ES-I3 (cell line): ENCODE data around the gene ZNF74.
"Not testable (repeated sequence)": the region's sequence is repeated elsewhere in the genome, so short reads cannot be mapped to it uniquely, and the experiment has no call there.

Source experiments
- H3K36me3 ChIP-seq: 2 replicates; pipeline ENCODE4 v1.6.1; 2013; ENCODE audit warnings: mild to moderate bottlenecking, low read length, control low read depth, moderate library complexity; ENCODE audit not compliant: insufficient read depth
- H3K4me1 ChIP-seq: 2 replicates; pipeline ENCODE4 v1.6.1; 2013; ENCODE audit warnings: mild to moderate bottlenecking, control low read depth, low read length; ENCODE audit not compliant: insufficient read depth
- H3K9ac ChIP-seq: 2 replicates; pipeline ENCODE4 v1.6.1; 2013; ENCODE audit warnings: low read depth, mild to moderate bottlenecking, low read length, moderate library complexity
- H3K9me3 ChIP-seq: 2 replicates; pipeline ENCODE4 v1.6.1; 2013; ENCODE audit warnings: mild to moderate bottlenecking, low read length, moderate library complexity; ENCODE audit not compliant: control insufficient read depth, insufficient read depth

Gene ZNF74

DNA sequence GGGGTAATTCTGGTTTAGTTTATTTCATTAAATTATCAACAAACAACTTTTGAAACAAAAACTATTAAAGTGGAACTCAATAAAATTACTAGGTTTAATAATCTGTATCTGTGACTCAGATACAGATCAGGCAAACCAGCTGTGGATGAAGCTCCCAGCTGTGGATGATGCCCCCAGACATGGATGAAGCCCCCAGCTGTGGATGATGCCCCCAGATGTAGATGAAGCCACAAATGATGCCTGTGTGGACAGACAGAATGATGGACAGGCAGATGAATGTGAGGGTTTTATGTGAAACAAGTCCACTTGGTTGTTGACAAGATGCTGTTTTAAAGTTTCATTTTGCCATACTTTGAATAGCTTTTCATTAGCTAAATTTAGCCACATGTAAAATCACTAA lies 5.8 kb upstream of the ZNF74 start:
- no peaks in the 10 kb centered on the region for H3K36me3 ChIP-seq
- no peaks in the 10 kb centered on the region; the same call in 1 of the 2 replicates for H3K9me3 ChIP-seq
- no peak overlapping the region for H3K9ac ChIP-seq
- no peaks in the 10 kb centered on the region for H3K4me1 ChIP-seq

DNA sequence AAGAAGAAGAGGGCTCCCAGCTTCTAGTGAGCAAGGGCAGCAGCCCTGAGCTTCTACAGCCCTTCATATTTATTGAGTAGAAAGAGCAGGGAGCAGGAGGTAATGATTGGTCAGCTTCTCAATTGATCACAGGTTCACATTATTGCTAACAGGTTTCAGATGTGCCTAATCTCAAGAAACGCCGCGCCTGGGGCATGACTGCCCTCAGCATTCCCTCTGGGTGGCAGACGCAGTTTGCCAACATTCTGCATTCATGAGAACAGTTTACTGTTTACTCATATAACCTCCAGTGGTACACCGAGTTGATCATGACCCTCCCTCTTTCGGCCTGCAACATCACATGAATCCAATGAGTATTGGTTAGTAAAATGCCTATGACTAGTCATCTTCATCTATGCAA lies 4.7 kb upstream of the ZNF74 start:
- no peak overlapping the region for H3K9ac ChIP-seq
- no peaks in the 10 kb centered on the region for H3K36me3 ChIP-seq
- no peaks in the 10 kb centered on the region for H3K4me1 ChIP-seq
- no peaks in the 10 kb centered on the region; the same call in 1 of the 2 replicates for H3K9me3 ChIP-seq

DNA sequence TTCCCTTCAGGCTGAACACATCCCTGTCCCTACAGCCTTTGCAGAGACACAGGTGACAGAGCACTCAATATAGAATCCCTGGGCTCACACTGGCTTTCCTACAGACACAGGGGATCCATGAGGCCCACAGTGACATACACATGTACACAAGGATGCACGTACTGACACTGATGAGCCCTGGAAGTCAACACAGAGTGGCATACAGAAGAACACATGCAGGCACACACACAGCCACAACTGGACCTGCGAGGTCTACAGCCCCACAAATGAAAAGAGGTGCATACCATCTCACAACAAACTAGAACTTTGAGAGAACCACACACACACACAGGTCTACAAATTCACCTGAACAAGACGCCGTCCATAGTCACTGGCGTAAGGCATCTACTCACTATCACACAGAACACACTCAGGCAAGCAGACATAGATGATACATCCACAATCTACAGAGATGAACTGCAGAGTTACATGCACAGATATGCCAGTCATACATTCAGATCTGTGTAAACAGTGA lies 3.5 kb upstream of the ZNF74 start:
- H3K9ac ChIP-seq: no peak overlapping the region
- peaks cover 6% of the 10 kb centered on the region; the same call in 1 of the 2 replicates for H3K4me1 ChIP-seq
- H3K9me3 ChIP-seq: no peaks in the 10 kb centered on the region; the same call in 1 of the 2 replicates
- no peaks in the 10 kb centered on the region for H3K36me3 ChIP-seq

DNA sequence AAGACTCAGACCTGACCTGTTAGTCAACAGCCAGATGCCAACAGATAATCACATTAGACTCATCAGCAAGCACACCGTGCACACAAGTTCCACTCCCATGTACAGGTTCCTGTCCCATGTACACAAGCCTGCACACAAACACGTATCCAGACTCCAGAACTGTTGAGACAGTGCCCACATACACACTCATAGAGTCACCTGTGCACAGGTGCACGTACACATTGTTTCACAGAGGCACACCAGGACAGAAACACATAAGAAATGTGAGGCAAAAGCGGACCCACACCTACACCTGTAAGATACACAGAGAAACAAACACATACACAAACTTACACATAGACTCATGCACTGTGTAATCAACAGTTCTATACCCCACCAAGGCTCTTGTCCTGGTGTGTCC lies 2.7 kb upstream of the ZNF74 start:
- H3K36me3 ChIP-seq: no peaks in the 10 kb centered on the region
- H3K4me1 ChIP-seq: peaks cover 9% of the 10 kb centered on the region; the same call in 1 of the 2 replicates
- H3K9me3 ChIP-seq: no peaks in the 10 kb centered on the region; the same call in 1 of the 2 replicates
- no peak overlapping the region for H3K9ac ChIP-seq

DNA sequence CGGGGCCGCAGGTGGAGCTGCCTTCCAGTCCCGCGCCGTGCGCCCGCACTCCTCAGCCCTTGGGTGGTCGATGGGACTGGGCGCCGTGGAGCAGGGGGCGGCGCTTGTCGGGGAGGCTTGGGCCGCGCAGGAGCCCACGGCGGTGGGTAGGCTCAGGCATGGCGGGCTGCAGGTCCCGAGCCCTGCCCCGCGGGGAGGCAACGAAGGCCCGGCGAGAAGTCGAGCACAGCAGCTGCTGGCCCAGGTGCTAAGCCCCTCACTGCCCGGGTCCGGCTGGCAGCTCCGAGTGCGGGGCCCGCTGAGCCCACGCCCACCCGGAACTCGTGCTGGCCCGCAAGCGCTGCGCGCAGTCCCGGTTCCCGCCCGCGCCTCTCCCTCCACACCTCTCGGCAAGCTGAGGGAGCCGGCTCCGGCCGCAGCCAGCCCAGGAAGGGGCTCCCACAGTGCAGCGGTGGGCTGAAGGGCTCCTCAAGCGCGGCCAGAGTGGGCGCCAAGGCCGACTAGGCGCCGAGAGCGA lies 1.5 kb upstream of the ZNF74 start:
- not testable (repeated sequence) for H3K9me3 ChIP-seq, H3K4me1 ChIP-seq, H3K9ac ChIP-seq, H3K36me3 ChIP-seq

DNA sequence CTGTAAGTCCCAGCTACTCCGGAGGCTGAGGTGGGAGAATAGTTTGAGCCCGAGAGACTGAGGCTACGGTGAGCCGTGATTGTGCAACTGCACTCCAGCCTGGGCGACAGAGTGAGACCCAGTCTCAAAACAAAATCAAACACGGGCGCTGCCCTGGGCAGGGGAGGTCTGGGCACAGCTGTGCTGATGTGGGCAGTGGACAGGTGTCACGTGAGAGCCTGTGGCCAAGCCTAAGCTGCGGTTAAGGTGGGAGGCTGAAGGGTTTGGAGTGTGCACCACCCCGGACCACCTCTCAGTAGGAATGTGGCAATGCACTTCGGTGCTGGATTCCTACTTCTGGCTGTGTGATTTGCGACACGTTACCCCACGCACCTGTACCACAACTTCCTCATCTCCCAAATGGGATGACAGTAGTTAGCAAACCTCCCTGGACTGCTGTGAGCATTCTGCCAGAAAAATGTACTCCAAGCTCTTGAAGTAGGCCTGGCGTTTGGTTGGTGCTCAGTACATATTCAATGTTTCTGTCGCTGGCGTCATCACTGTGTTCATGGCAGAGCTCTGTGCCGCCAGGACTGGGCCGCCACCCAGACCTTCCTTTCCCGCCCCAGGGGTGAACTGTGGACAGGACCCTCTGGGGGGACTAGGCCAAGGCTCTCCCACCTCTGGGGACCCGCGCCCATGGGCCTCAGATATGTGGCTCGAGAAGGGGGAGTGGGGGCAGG lies 807 bp upstream of the ZNF74 start:
- Histone ChIP-seq H3K4me1 (peaks cover 9% of the 10 kb centered on the region; the same call in 1 of the 2 replicates), H3K9ac (peak overlapping the region; percentile 79; the same call in 1 of the 2 replicates), H3K9me3 (no peaks in the 10 kb centered on the region; the same call in 1 of the 2 replicates), H3K36me3 (no peaks in the 10 kb centered on the region)

DNA sequence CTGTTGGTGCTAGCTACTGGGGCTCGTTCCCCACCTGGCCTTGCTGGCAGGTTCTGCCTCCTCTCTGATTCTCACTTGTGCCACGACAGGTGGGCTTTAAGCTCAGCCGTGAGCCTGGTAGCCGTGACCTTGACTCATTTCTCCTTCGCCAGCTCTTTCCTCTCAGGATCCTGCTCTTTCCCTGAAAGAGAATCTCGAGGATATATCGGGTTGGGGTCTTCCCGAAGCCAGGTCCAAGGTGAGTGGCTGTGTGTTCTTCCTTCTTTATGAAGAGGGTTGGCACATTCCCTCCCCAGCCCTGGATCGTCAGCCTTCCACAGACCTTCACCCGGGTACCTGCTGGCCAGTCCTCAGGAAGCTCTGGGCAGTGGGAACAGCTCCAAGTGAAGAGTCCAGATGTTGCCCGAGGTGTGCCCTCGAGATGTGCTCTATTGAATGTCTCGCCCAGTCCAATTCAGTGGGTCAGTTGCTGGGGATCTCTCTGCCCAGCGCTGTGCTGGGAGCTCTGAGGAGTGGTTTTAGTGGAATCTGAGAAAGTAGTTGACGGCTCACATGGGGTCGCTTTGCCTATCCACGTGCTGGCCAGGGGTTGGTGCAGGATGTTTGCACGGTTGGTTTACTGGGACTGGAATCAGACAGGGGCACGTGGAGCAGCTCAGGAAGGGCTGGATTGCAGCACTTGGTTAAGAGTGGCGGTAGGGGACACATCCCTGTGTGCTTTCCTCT lies 1.4 kb downstream of the ZNF74 start:
- H3K36me3 ChIP-seq: no peaks in the 10 kb centered on the region
- H3K9ac ChIP-seq: peak overlapping the region; percentile 79; the same call in 1 of the 2 replicates
- H3K9me3 ChIP-seq: no peaks in the 10 kb centered on the region
- H3K4me1 ChIP-seq: peaks cover 9% of the 10 kb centered on the region; the same call in 1 of the 2 replicates

DNA sequence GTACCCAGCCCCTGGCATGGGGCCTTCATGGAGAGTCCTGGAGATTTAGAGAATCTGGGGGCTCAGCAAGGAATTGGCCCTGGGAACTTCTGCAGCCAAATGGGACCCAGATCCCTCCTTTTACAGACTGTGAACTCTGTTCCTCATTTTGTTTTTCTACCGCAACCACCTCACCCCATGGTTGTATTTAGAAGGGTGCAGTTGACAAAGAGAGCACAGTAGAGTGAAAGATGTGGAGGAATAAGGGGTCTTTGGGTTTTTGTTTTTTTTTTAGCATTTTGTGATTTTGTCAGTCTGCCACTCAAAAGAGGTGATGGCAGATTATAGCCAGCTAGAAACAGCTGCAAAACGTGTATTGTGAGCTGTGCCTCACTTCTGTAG lies 1.9 kb downstream of the ZNF74 start:
- no peak overlapping the region for H3K9ac ChIP-seq
- H3K9me3 ChIP-seq: no peaks in the 10 kb centered on the region
- H3K4me1 ChIP-seq: peaks cover 9% of the 10 kb centered on the region; the same call in 1 of the 2 replicates
- no peaks in the 10 kb centered on the region for H3K36me3 ChIP-seq

DNA sequence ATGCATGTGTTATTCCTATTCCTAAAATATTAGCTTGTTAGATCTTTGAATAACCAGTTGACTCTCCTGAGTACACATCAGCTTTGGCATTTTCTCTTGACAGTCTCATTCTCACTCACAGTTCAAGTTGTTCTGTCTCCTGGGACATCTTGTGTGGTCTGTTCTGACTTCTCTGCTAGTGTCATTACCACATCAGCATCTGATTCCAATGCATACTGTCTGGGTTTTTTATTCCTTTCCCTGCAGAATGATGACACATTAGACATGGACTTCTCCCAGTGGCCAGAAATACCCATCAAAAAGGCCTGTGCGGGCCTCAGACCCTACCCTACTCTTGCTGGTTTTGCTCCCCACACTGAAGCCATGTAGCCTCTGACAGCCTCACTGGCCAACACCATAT lies 2.7 kb downstream of the ZNF74 start:
- no peak overlapping the region for H3K9ac ChIP-seq
- H3K9me3 ChIP-seq: no peaks in the 10 kb centered on the region
- H3K4me1 ChIP-seq: peaks cover 9% of the 10 kb centered on the region; the same call in 1 of the 2 replicates
- no peaks in the 10 kb centered on the region for H3K36me3 ChIP-seq

DNA sequence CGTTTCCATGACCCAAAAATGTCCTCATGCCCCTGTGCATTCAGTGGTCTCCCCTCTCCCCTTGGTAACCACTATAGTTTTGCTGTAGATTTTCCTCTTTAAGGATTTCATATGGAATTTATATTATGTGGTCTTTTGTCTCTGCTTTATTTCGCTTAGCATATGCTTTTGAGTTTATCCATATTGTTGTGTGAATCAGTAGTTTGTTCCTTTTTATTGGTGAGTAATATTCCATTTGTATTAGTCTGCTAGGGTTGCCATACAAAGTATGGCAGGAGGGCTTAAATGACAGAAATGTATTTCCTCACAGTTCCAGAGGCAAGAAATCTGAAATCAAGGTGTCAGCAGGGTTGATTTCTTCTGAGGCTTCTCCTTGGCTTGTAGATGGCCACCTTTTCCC lies 3.5 kb downstream of the ZNF74 start:
- no peaks in the 10 kb centered on the region for H3K36me3 ChIP-seq
- H3K9me3 ChIP-seq: no peaks in the 10 kb centered on the region
- no peak overlapping the region for H3K9ac ChIP-seq
- peaks cover 9% of the 10 kb centered on the region; the same call in 1 of the 2 replicates for H3K4me1 ChIP-seq

DNA sequence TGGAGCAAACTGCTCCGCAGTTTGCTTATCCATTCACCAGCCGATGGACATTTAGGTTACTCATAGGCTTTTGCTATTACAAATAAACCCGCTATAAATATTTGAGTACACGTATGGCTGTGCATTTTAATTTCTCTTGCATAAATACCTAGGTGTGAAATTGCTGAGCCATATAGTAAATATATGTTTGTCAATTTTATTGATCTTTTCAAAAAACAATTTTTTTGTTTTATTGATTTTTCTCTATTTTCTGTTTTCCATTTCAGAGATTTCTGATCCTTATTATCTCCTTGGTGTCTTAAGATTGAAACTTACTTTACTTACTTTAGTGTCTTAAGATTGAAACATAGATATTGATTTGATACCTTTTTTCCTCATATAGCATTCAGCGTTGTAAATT lies 4.5 kb downstream of the ZNF74 start:
- no peaks in the 10 kb centered on the region for H3K36me3 ChIP-seq
- H3K9me3 ChIP-seq: no peaks in the 10 kb centered on the region
- H3K9ac ChIP-seq: no peak overlapping the region
- H3K4me1 ChIP-seq: peaks cover 9% of the 10 kb centered on the region; the same call in 1 of the 2 replicates

DNA sequence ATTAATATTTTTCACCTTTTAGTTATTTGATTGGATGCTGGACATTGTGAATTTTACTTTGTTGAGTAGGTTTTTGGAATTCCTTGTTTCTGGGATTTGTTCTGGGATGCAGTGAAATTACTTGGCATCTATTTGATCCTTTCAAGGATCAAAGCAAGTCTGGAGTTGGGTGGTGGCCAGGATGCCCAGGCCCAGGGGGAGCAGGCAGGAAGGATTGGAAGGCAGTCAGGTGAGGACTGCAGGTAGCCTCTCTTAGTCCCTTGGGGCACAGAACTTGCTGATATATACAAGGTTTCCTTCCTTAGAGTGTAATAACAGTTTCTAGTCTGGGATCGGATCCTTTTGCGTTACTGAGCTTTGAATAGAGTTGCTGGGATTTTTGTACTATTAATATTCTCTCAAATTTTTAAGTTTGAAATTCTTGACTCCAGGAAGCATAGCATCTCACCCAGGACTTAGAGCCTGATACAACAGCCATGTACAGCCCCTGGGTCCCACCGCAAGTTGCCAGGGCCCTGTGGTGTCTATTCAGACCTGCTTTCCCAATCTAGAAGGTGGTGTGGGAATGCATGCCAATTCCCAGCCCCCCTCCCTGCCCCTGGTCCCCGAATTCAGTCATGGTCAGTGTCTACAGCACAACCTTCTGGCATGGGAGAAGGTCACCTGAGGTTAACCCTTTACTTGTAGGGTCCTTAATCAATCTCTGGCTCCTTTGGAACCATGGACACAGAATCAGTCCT lies 6.1 kb downstream of the ZNF74 start:
- H3K9ac ChIP-seq: no peak overlapping the region
- peaks cover 8% of the 10 kb centered on the region; the same call in 1 of the 2 replicates for H3K4me1 ChIP-seq
- no peaks in the 10 kb centered on the region for H3K9me3 ChIP-seq
- H3K36me3 ChIP-seq: no peaks in the 10 kb centered on the region

DNA sequence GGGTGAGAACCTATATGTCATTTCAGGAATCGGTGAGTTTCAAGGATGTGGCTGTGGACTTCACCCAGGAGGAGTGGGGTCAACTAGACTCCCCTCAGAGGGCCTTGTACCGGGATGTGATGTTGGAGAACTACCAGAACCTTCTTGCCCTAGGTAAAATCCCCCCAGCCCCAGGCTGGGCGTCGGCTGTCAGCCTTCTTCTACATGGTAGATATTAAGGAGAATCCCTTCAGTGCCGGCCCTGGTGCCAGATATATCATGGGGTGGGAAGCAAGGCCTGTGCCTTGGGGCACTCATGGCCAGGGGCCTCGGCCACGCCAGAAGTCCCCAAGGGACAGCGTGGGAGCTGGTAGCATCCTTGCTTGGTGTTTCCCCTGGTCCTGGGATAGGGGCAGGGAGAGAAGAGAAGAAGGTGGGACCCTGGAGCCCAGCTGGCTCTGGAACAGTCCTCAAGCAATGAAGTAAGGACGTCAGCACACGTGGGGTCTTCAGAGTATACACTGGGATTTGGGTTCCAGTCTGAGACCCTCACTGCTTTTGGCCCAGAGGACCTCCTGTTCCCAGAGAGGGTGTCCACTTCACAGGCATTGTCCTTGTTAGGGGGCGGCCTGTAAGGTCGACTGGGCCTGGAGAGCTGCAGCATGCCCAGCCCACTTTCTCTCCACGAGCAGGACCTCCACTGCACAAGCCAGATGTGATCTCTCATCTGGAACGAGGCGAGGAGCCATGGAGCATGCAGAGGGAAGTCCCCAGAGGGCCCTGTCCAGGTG lies 6.8 kb downstream of the ZNF74 start:
- Histone ChIP-seq H3K36me3 (no peaks in the 10 kb centered on the region), H3K9ac (no peak overlapping the region), H3K4me1 (0 out of 2 replicates have a peak, but pooled peaks cover under 1% of the 10 kb centered on the region), H3K9me3 (no peaks in the 10 kb centered on the region)
